Omental fat pad (tissue), 4 donors: ENCODE results near the gene NAGS. TPM values are rescaled to one million over a fixed set of nuclear protein-coding genes. Genes with fewer than 3 reads are reported as not detected.
"Not testable (repeated sequence)": the region's sequence is repeated elsewhere in the genome, so short reads cannot be mapped to it uniquely, and the experiment has no call there.

Source experiments
- ATAC-seq: fragments of 150-250 bp; one replicate; pipeline ENCODE4 v1.9.1; 2016; ENCODE audit warnings: mild to moderate bottlenecking, moderate library complexity; ENCODE audit not compliant: low FRiP score
- DNase-seq: peaks from one replicate; pipeline ENCODE4 v3.0.0-alpha.2; 2019; ENCODE audit warnings: low spot score
- total RNA-seq, 4 donors: library from RNA; depleted of rRNA; stranded (reverse); fragments of >200 nt; gene quantifications; one replicate each; pipeline ENCODE4 v1.1.0, GENCODE V29; 2016
- TF ChIP-seq, protein P1 (sequence below), 3 donors: fragments of 450-650 bp; IDR thresholded peaks; one replicate each; pipeline ENCODE4 v1.5.1; 2016 to 2017; ENCODE audit warnings: antibody characterized with exemption in 3 of 3, mild to moderate bottlenecking in 3 of 3, moderate library complexity in 2 of 3

NAGS gene, protein sequence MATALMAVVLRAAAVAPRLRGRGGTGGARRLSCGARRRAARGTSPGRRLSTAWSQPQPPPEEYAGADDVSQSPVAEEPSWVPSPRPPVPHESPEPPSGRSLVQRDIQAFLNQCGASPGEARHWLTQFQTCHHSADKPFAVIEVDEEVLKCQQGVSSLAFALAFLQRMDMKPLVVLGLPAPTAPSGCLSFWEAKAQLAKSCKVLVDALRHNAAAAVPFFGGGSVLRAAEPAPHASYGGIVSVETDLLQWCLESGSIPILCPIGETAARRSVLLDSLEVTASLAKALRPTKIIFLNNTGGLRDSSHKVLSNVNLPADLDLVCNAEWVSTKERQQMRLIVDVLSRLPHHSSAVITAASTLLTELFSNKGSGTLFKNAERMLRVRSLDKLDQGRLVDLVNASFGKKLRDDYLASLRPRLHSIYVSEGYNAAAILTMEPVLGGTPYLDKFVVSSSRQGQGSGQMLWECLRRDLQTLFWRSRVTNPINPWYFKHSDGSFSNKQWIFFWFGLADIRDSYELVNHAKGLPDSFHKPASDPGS
- total RNA-seq: 1 to 10 TPM in 1 of 4 donors, under 1 TPM in 3; 0.37 to 1.6 (median 0.77) TPM

GRCh38 chr17:44004077-44004760 is at the start of gene NAGS:
Gene NAGS (plus strand): TSS chr17:44004622. CDS start chr17:44004664, 42 bp downstream.
- TF ChIP-seq, protein P1, sequence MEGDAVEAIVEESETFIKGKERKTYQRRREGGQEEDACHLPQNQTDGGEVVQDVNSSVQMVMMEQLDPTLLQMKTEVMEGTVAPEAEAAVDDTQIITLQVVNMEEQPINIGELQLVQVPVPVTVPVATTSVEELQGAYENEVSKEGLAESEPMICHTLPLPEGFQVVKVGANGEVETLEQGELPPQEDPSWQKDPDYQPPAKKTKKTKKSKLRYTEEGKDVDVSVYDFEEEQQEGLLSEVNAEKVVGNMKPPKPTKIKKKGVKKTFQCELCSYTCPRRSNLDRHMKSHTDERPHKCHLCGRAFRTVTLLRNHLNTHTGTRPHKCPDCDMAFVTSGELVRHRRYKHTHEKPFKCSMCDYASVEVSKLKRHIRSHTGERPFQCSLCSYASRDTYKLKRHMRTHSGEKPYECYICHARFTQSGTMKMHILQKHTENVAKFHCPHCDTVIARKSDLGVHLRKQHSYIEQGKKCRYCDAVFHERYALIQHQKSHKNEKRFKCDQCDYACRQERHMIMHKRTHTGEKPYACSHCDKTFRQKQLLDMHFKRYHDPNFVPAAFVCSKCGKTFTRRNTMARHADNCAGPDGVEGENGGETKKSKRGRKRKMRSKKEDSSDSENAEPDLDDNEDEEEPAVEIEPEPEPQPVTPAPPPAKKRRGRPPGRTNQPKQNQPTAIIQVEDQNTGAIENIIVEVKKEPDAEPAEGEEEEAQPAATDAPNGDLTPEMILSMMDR (IDR thresholded peaks at IDR 0.05): no peak

GRCh38 chr17:43956222-43956621 is 48.2 kb upstream of the NAGS start:
- TF ChIP-seq, protein P1 (IDR thresholded peaks at IDR 0.05): no peak
- ATAC-seq (no peak), DNase-seq (no peak)

More at GRCh38 chr17:44004077-44004760, at the start of gene NAGS:
- no peak for ATAC-seq
- no peak for DNase-seq

DNA sequence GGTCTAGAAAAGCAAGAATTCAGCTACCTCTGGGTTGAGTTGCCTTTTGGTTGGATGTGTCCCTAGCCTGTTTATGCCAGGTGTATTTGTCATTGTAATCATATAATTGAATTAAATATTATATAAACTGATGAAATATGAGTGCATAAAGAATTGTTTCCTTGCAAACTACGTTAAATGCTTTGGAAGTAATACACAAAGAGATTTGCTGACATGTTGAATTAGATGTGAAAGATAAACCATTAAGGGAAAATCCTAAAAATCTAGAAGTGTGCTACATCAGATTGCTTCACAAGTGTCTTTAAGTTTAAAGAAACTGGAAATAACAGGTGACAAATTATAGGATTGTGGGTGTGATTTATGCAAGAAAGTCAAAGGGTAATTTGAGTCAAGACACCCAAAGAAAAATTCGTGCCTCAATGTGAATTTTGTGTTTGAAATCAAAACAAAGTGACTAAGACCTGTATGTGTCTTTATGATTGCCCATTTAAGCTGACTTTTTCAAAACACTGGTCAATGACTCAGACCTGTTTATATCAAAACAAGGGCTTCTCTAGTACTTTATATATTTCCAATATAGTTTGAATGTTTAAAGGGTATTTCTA is 45.6 kb upstream of the NAGS start:
- TF ChIP-seq, protein P1 (IDR thresholded peaks at IDR 0.05): no peak
- DNase-seq (no peak), ATAC-seq (no peak)

DNA sequence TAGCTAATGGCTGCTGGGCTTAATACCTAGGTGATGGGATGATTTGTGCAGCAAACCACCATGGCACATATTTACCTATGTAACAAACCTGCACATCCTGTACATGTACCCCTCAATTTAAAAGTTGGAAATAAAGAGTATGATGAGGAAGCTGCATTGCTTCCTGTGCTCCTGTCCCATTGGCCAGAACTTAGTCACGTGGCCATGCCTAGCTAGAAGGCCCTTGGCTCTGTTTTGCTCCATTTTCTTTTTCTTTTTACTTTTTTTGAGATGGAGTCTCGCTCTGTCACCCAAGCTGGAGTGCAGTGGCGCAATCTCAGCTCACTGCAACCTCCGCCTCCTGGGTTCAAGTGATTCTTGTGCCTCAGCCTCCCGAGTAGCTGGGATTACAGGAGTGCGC is 43.1 kb upstream of the NAGS start:
- DNase-seq, ATAC-seq: not testable (repeated sequence)

- ATAC-seq: no peak
Measured at GRCh38 chr17:43961954-43962353, 42.5 kb upstream of the NAGS start.

DNA sequence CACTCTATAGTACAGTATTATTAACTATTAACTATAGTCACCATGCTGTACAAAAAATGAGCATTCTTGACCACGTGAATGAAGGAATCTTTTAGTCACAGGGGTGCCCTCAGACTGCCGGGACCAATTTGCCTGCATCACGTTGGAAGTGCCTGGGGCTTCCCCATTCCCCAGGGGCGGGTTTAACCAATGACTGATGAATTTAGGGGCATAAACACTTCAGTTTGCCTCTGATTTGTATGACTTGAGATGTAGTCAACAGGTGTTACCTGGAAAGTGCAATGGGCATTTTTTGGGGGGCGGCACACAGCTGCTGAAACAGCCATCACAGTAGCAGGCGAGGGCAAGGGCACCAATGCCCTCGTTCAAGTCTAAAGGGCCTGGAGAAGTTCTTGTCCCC is 41.9 kb upstream of the NAGS start:
- TF ChIP-seq, protein P1 (IDR thresholded peaks at IDR 0.05): no peak
- ATAC-seq (no peak), DNase-seq (no peak)

More at GRCh38 chr17:43961954-43962353, 42.5 kb upstream of the NAGS start:
- no peak for DNase-seq
- TF ChIP-seq, protein P1 (IDR thresholded peaks at IDR 0.05): no peak

DNA sequence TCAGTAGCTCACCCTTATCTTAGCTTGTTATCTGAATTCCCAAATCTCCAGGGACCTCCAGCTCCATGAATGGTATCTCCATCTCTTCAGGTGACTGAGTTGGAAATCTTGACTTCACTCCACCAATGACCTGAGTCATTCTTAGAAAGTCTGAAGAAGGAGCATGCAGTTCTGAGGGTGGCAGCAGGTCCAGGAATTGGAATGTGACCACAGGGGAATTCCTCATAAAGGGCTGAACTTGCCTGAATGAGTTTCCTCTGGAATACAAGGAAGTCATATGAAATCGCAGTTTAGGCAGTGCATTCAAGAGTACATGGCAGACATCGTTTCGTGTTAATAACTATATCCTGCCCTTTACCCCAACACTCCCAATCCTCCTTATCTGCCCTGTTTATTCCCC is 38.1 kb upstream of the NAGS start:
- ATAC-seq: no peak
- TF ChIP-seq, protein P1 (IDR thresholded peaks at IDR 0.05): no peak
- DNase-seq: no peak
